ENCODE data around the gene OR5B3. TPM values are rescaled to one million over a fixed set of nuclear protein-coding genes. Genes with fewer than 3 reads are reported as not detected.

OR5B3 gene
- total and polyA plus RNA-seq, 5 donors from 2014 or later = not detected

DNA sequence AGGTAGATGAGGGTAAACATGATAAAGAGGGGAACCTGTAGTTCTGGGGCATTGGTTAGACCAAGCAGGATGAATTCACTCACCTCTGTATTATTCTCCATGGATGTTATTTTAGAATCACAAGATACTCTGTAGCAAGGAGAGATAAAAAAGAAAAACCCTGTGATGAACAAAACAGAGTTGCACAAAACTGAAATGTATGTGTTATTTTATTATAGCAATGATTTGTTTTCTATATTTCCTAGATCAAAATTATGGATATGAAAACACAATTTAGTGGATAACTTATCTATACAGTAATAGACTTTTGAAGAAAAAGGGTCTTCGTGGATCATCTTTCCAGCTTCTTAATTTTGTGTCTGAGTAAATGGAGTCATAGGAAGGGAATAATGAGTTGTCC lies 47.7 kb downstream of the OR5B3 start, which contains the start of gene OR5B17:
OR5B17 (minus strand) TSS at position 101 of the 400 bp plus-strand sequence; CDS start at position 101, 0 bp downstream.
- Histone ChIP-seq H3K4me3 (ENCODE audit: low read depth, low read length) (no peak within 1 kb of the TSS), H3K27me3 (ENCODE audit: control insufficient read depth, insufficient read depth, low read length) (peaks cover 2% of the 10 kb centered on the region), H3K36me3 (ENCODE audit: control insufficient read depth, insufficient read depth, low read length) (no peaks in the 10 kb centered on the region), H3K9me3 (ENCODE audit: control insufficient read depth in 2 of 2, low read length in 2 of 2) (no peaks in the 10 kb centered on the region), H3K27ac (ENCODE audit: insufficient read depth, low read length, poor library complexity, severe bottlenecking) (no peak within 1 kb of the TSS), H3K4me1 (ENCODE audit: control insufficient read depth, insufficient read depth, low read length, poor library complexity, severe bottlenecking) (no peaks in the 10 kb centered on the region)
- H3K27ac Mint-ChIP-seq = no peak within 1 kb of the TSS
- H3K4me3 Mint-ChIP-seq = no peak within 1 kb of the TSS
- peaks cover 15% of the 10 kb centered on the region for H3K27me3 Mint-ChIP-seq
- DNase-seq (no peak), ATAC-seq (ENCODE audit: low read depth in 2 of 2) (no peak)
- H3K4me1 Mint-ChIP-seq = no peaks in the 10 kb centered on the region
- peaks cover 0 to 1% (median 0%) of the 10 kb centered on the region in 7 donors for H3K9me3 Mint-ChIP-seq
- no peaks in the 10 kb centered on the region for H3K36me3 Mint-ChIP-seq

DNA sequence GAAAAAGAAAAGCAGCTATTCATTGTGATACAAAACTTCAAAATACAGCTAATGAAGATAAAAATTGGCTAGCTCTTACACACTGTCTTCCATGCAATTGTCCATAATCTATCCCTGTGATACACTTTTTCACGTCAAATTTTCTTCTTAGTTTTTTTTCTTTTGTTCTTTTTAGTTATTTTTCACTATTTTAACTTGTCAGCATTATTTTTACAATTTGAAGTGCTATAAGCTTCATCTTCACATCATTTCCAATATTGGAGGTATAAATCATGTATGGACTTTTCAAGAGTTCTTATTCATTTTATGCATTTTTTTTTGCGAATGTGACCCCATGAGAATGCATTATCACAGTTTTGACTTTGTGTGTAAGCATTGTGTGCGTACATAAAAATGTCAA lies 51.9 kb downstream of the OR5B3 start:
- Mint-ChIP-seq H3K27ac (no peak overlapping the region), H3K4me3 (no peak overlapping the region), H3K36me3 (no peaks in the 10 kb centered on the region), H3K4me1 (no peaks in the 10 kb centered on the region), H3K9me3 (peaks cover 0 to 1% (median 0%) of the 10 kb centered on the region in 7 donors), H3K27me3 (peaks cover 11% of the 10 kb centered on the region)
- H3K27me3 ChIP-seq (ENCODE audit: control insufficient read depth, insufficient read depth, low read length) = no peaks in the 10 kb centered on the region
- ATAC-seq (ENCODE audit: low read depth in 2 of 2) = no peak
- H3K9me3 ChIP-seq (ENCODE audit: control insufficient read depth in 2 of 2, low read length in 2 of 2) = no peaks in the 10 kb centered on the region
- H3K4me1 ChIP-seq (ENCODE audit: control insufficient read depth, insufficient read depth, low read length, poor library complexity, severe bottlenecking) = no peaks in the 10 kb centered on the region
- no peak overlapping the region for H3K27ac ChIP-seq (ENCODE audit: insufficient read depth, low read length, poor library complexity, severe bottlenecking)
- DNase-seq = no peak
- no peak overlapping the region for H3K4me3 ChIP-seq (ENCODE audit: low read depth, low read length)
- no peaks in the 10 kb centered on the region for H3K36me3 ChIP-seq (ENCODE audit: control insufficient read depth, insufficient read depth, low read length)

Other genes starting within 250 kb of the OR5B3 start
- gene OR9Q2, start 217.8 kb downstream of the OR5B3 start, total RNA-seq = not detected
- not detected for gene OR9Q2, start 217.8 kb downstream of the OR5B3 start, polyA plus RNA-seq
- not detected for gene OR1S2, start 202.7 kb downstream of the OR5B3 start, total RNA-seq
- gene OR1S2, start 202.7 kb downstream of the OR5B3 start, polyA plus RNA-seq = not detected
- gene OR1S1, start 194.2 kb downstream of the OR5B3 start, total RNA-seq = not detected
- gene OR1S1, start 194.2 kb downstream of the OR5B3 start, polyA plus RNA-seq = not detected
- gene OR10Q1, start 178.0 kb downstream of the OR5B3 start, total RNA-seq = not detected
- gene OR10Q1, start 178.0 kb downstream of the OR5B3 start, polyA plus RNA-seq = not detected
- gene OR10W1, start 138.6 kb downstream of the OR5B3 start, total RNA-seq = not detected
- not detected for gene OR10W1, start 138.6 kb downstream of the OR5B3 start, polyA plus RNA-seq
- gene OR5B17, start 47.8 kb downstream of the OR5B3 start, total RNA-seq = not detected
- not detected for gene OR5B17, start 47.8 kb downstream of the OR5B3 start, polyA plus RNA-seq
- not detected for gene OR5B2, start 21.2 kb upstream of the OR5B3 start, total RNA-seq
- gene OR5B2, start 21.2 kb upstream of the OR5B3 start, polyA plus RNA-seq = not detected
- gene OR5B12, start 35.4 kb upstream of the OR5B3 start, total RNA-seq = not detected
- not detected for gene OR5B12, start 35.4 kb upstream of the OR5B3 start, polyA plus RNA-seq
- not detected for gene OR5B21, start 101.2 kb upstream of the OR5B3 start, total RNA-seq
- gene OR5B21, start 101.2 kb upstream of the OR5B3 start, polyA plus RNA-seq = not detected
- 101 TPM for gene LPXN, start 169.0 kb upstream of the OR5B3 start, total RNA-seq
- 100 to 1,000 TPM; 221 to 314 (median 265) TPM for gene LPXN, start 169.0 kb upstream of the OR5B3 start, polyA plus RNA-seq
- 46.5 TPM for gene ZFP91, start 172.2 kb upstream of the OR5B3 start, total RNA-seq
- gene ZFP91, start 172.2 kb upstream of the OR5B3 start, polyA plus RNA-seq = 1 to 10 TPM; 5.0 to 8.6 (median 6.8) TPM
- 4.9 TPM for gene CNTF, start 215.8 kb upstream of the OR5B3 start, total RNA-seq
- gene CNTF, start 215.8 kb upstream of the OR5B3 start, polyA plus RNA-seq = not detected

Measured in CD4-positive, CD25-positive, alpha-beta regulatory T cell (primary cell).